HG03571 (cell line): ENCODE measurements around the gene ARHGAP40.
"Not testable (repeated sequence)": the region's sequence is repeated elsewhere in the genome, so short reads cannot be mapped to it uniquely, and the experiment has no call there.

Experiments used
- ATAC-seq: cut with Tn5 transposase; IDR thresholded peaks from one replicate; pipeline ENCODE4 v1.9.1; 2021; ENCODE audit not compliant: unreplicated experiment

ARHGAP40 gene

GRCh38 chr20:38586181-38586525 lies 15.5 kb upstream of the ARHGAP40 start:
- ATAC-seq: no peak

- no peak for ATAC-seq
Observed at GRCh38 chr20:38588303-38588702, 13.3 kb upstream of the ARHGAP40 start.

DNA sequence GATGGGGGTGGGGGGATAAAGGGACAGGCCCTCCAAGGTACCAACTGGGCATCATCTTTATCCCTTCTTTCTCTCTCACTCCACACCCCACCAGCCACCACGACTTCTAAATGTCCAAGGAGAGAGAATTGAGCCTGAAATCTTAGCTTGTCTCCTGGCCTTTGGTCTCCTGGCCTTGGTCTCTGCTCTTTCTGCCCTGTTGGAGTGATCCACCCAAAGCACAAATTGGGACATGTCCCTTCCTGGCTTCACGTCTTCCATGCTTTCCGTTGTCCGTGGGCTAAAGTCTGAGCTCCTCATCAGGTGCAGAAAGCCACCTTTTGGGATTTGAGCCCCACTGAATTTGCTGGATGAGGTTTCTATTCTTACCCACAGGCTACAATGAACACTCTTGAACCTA lies 12.3 kb upstream of the ARHGAP40 start:
- ATAC-seq: no peak

DNA sequence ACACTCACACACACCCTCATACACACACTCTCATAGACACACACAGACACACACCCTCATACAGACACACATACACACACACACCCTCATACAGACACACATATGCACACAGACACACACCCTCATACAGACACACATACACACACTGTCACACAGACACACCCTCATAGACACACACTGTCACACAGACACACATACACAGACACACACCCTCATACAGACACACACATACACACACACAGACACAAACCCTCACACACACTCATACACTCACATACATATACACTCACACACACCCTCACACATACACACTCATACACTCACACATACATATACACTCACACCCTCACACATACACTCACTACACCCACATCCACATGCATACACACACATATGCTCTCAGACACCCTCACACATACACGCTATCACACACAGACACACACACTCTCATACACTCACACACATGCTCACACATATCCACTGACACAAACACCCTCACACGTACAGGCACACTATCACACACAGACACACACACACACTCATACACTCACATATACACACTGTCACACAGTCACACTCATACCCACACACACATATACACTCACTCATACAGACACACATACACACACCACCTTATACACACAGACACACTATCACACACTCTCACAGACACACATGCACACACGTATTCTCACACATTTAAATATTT lies 11.5 kb upstream of the ARHGAP40 start:
- no peak for ATAC-seq

GRCh38 chr20:38590676-38591473 lies 10.7 kb upstream of the ARHGAP40 start:
- ATAC-seq: no peak

- no peak for ATAC-seq
Observed at GRCh38 chr20:38591474-38592410, 9.9 kb upstream of the ARHGAP40 start.

DNA sequence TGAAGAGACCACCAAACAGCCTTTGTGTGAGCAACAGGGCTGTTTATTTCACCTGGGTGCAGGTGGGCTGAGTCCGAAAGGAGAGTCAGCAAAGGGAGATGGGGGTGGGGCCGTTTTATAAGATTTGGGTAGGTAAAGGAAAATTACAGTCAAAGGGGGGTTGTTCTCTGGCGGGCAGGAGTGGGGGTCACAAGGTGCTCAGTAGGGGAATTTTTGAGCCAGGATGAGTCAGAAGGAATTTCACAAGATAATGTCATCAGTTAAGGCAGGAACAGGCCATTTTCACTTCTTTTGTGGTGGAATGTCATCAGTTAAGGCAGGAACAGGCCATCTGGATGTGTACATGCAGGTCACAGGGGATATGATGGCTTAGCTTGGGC lies 9.2 kb upstream of the ARHGAP40 start:
- ATAC-seq: not testable (repeated sequence)

GRCh38 chr20:38594281-38594680 lies 7.3 kb upstream of the ARHGAP40 start:
- not testable (repeated sequence) for ATAC-seq

DNA sequence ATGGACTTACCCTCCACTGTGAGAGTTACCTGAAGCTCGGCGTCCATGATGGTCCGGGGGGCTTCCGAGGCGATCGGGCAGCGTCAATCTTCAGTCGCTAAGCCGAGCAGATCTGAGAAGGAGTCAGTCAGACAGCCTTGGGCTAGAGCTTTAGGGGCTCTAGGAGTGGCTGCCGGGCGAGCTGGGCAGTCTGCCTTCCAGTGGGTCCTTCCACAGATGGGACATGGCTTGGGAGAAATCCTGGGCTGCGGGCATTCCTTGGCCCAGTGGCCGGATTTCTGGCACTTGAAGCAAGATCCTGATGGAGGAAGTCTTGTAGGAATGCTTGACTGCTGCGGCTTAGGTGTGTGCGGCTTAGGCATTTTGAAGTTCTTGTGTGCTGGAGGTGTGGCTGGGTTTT lies 5.7 kb upstream of the ARHGAP40 start:
- ATAC-seq: not testable (repeated sequence)

DNA sequence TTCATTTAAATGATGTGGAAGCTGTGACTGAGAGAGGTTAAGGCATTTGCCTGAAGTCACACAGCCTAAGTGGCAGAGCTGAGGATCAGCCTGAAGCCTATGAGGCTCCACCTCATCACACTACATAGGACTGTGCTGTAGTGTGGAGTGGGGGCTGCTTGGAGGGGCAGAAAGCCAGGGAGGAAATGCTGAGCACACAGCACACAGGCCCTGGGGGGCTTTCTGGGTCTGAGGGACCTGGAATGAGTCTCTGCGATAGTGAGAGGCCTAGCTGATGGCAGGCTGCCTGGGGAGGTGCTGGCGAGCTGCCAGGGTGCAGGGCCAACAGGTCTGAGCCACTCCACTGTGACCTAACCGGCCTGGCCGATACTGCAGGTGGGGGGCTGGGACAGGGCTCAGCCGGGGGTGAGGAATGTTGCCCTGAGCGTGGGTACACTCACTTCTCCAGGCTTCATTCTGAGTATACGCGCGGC lies 2.2 kb upstream of the ARHGAP40 start:
- no peak for ATAC-seq

GRCh38 chr20:38600057-38600456 lies 1.6 kb upstream of the ARHGAP40 start:
- no peak for ATAC-seq

DNA sequence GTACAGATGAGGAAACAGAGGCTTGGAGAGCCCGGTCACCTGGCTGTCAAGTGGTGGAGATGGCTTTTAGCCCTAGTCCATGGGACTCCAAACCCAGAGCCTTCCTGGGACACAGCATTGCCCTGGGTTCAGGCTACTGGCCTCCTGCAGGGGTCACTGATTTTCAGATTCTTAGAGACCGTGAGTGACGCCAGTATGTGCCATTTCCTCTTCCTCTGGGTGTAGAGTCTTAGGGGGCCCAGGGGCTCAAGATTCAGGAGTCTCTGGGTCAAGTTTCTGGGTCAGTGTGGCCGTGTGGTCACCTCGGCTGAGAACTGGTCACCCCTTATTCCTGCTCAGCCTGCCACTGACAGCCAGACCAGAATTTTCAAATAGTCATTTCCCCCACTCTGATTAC lies 574 bp downstream of the ARHGAP40 start:
- no peak for ATAC-seq

DNA sequence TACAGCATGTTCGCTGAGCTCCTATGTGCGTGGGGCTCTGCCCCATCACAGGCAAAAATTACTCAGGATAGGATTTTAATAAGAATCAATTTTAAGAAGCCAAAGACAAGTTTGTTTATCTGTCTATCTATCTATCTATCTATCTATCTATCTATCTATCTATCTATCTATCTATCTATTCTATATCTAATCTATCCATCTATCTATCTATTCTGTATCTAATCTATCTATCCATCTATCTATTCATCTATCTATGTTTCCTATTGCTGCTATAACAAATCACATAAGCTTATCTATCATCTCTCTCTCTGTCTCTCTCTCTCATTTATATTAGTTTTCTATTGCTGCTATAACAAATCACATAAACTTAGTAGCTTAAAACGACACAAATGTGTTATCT lies 1.7 kb downstream of the ARHGAP40 start:
- ATAC-seq: no peak

GRCh38 chr20:38604873-38605303 lies 3.3 kb downstream of the ARHGAP40 start:
- ATAC-seq: no peak

DNA sequence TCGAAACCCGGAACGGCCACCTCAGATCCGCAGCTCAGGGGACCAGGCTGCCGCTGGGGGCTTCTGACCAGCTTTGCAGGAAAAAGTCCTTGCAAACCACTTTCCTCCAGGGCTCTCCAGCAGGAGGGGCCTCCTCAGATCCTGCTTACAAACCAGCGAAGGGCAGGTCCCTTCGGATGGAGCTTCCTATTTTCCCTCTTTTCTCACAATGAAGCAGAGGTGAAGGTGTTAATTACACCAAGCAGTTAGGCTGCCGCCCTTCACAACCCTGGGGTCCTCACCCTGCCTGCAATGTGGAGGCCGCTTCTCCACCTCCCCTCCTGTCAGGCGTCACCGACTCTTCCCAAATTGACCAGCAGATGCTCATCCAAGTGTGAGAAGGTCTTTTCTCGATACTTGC lies 5.7 kb downstream of the ARHGAP40 start:
- no peak for ATAC-seq

- no peak for ATAC-seq
Observed at GRCh38 chr20:38608188-38608587, 6.6 kb downstream of the ARHGAP40 start.

DNA sequence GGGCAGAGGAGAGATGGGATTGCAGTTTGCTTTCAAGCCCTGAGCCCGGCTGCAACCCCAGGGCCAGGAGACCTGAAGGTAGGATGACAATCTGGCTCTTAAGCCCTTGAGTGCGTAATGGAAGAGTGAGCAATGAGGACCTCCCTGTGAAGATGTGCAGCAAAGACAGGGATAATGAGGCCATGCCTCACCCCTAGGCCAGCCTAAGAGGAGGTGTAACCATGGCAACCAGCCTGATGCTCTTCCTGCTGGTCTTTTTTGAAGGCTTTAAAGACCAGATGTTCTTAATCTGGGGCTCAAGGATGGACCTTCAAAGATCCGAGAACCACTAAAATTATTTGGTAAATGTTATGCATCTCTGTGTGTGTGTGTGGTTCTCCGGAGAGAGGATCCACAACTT lies 8.2 kb downstream of the ARHGAP40 start:
- no peak for ATAC-seq

DNA sequence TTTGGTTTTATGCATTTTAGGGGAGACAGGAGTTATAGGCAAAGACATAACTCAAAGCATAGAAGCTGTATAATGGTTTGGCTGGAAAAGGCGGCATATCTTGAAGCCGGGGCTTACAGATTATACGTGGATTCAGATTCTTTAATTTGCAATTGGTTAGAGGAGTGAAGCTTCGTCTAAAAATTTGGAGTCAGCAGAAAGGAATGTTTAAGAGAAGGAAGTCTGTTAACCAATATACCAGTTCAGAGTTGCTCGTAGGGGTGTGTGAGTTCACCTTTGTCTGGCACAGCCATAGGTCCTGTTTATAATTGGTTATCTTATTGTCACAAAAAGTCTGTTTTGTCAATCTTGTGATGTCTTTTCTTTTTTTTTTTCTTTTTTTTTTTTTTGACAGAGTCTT lies 8.9 kb downstream of the ARHGAP40 start:
- no peak for ATAC-seq

- no peak for ATAC-seq
Observed at GRCh38 chr20:38612751-38613515, 11.3 kb downstream of the ARHGAP40 start.

- ATAC-seq: no peak
Observed at GRCh38 chr20:38615283-38615682, 13.7 kb downstream of the ARHGAP40 start.

GRCh38 chr20:38616457-38616856 lies 14.8 kb downstream of the ARHGAP40 start:
- ATAC-seq: no peak
